ENCODE data around the gene IGLL5. TPM values are rescaled to one million over a fixed set of nuclear protein-coding genes. Genes with fewer than 3 reads are reported as not detected.

The IGLL5 gene
- total and polyA plus RNA-seq, 2 donors = 0.69 to 1.6 TPM

GRCh38 chr22:22884010-22884887 is 3.4 kb upstream of the IGLL5 start:
- no peaks in the 10 kb centered on the region for H3K36me3 ChIP-seq (ENCODE audit: insufficient read depth)
- no peak for DNase-seq (ENCODE audit: extremely low spot score)
- WGBS = 26% methylated on average over 3 of the region's 3 CpGs

GRCh38 chr22:22884888-22885840 is 2.5 kb upstream of the IGLL5 start:
- Histone ChIP-seq H3K4me3 (ENCODE audit: low read depth, low read length) (no peak overlapping the region), H3K27ac (ENCODE audit: low read depth) (no peak overlapping the region), H3K36me3 (ENCODE audit: insufficient read depth) (no peaks in the 10 kb centered on the region), H3K4me1 (ENCODE audit: insufficient read depth) (no peaks in the 10 kb centered on the region)
- no peak for DNase-seq (ENCODE audit: extremely low spot score)
- 81% methylated on average over 9 of the region's 9 CpGs for WGBS

More at GRCh38 chr22:22884010-22884887, 3.4 kb upstream of the IGLL5 start:
- H3K27ac ChIP-seq (ENCODE audit: low read depth) = no peak overlapping the region
- no peak overlapping the region for H3K4me3 ChIP-seq (ENCODE audit: low read depth, low read length)
- no peaks in the 10 kb centered on the region for H3K4me1 ChIP-seq (ENCODE audit: insufficient read depth)

- H3K4me1 ChIP-seq (ENCODE audit: insufficient read depth) = no peaks in the 10 kb centered on the region
- DNase-seq (ENCODE audit: extremely low spot score) = no peak
- H3K4me3 ChIP-seq (ENCODE audit: low read depth, low read length) = no peak overlapping the region
- 91% methylated on average over 4 of the region's 4 CpGs for WGBS
- no peak overlapping the region for H3K27ac ChIP-seq (ENCODE audit: low read depth)
- H3K36me3 ChIP-seq (ENCODE audit: insufficient read depth) = no peaks in the 10 kb centered on the region
Observed at GRCh38 chr22:22886546-22886945, 1.1 kb upstream of the IGLL5 start.

- Histone ChIP-seq H3K4me1 (ENCODE audit: insufficient read depth) (no peaks in the 10 kb centered on the region), H3K36me3 (ENCODE audit: insufficient read depth) (no peaks in the 10 kb centered on the region), H3K4me3 (ENCODE audit: low read depth, low read length) (no peak overlapping the region), H3K27ac (ENCODE audit: low read depth) (no peak overlapping the region)
- no peak for DNase-seq (ENCODE audit: extremely low spot score)
- WGBS = 66% methylated on average over 13 of the region's 13 CpGs
Observed at GRCh38 chr22:22888571-22889353, 1.1 kb downstream of the IGLL5 start.

GRCh38 chr22:22890085-22890484 is 2.5 kb downstream of the IGLL5 start:
- no peak overlapping the region for H3K4me3 ChIP-seq (ENCODE audit: low read depth, low read length)
- no peak for DNase-seq (ENCODE audit: extremely low spot score)
- no peaks in the 10 kb centered on the region for H3K36me3 ChIP-seq (ENCODE audit: insufficient read depth)
- H3K4me1 ChIP-seq (ENCODE audit: insufficient read depth) = no peaks in the 10 kb centered on the region
- no peak overlapping the region for H3K27ac ChIP-seq (ENCODE audit: low read depth)

- H3K4me3 ChIP-seq (ENCODE audit: low read depth, low read length) = no peak overlapping the region
- 80% methylated on average over 3 of the region's 3 CpGs for WGBS
- no peak for DNase-seq (ENCODE audit: extremely low spot score)
- H3K4me1 ChIP-seq (ENCODE audit: insufficient read depth) = no peaks in the 10 kb centered on the region
- H3K27ac ChIP-seq (ENCODE audit: low read depth) = no peak overlapping the region
- H3K36me3 ChIP-seq (ENCODE audit: insufficient read depth) = no peaks in the 10 kb centered on the region
Observed at GRCh38 chr22:22891139-22891621, 3.6 kb downstream of the IGLL5 start.

GRCh38 chr22:22892096-22893052 is 4.8 kb downstream of the IGLL5 start:
- H3K4me3 ChIP-seq (ENCODE audit: low read depth, low read length) = no peak overlapping the region
- 94% methylated on average over 1 of the region's 1 CpG for WGBS
- no peaks in the 10 kb centered on the region for H3K4me1 ChIP-seq (ENCODE audit: insufficient read depth)
- no peaks in the 10 kb centered on the region for H3K36me3 ChIP-seq (ENCODE audit: insufficient read depth)
- no peak for DNase-seq (ENCODE audit: extremely low spot score)
- no peak overlapping the region for H3K27ac ChIP-seq (ENCODE audit: low read depth)

- Histone ChIP-seq H3K36me3 (ENCODE audit: insufficient read depth) (no peaks in the 10 kb centered on the region), H3K4me1 (ENCODE audit: insufficient read depth) (no peaks in the 10 kb centered on the region), H3K4me3 (ENCODE audit: low read depth, low read length) (no peak overlapping the region), H3K27ac (ENCODE audit: low read depth) (no peak overlapping the region)
- no peak for DNase-seq (ENCODE audit: extremely low spot score)
- 82% methylated on average over 10 of the region's 10 CpGs for WGBS
Observed at GRCh38 chr22:22893077-22893805, 5.6 kb downstream of the IGLL5 start.

GRCh38 chr22:22893891-22894739 is 6.5 kb downstream of the IGLL5 start:
- H3K36me3 ChIP-seq (ENCODE audit: insufficient read depth) = no peaks in the 10 kb centered on the region
- no peak overlapping the region for H3K27ac ChIP-seq (ENCODE audit: low read depth)
- H3K4me1 ChIP-seq (ENCODE audit: insufficient read depth) = no peaks in the 10 kb centered on the region
- 73% methylated on average over 9 of the region's 9 CpGs for WGBS
- no peak overlapping the region for H3K4me3 ChIP-seq (ENCODE audit: low read depth, low read length)
- DNase-seq (ENCODE audit: extremely low spot score) = no peak

- 82% methylated on average over 17 of the region's 17 CpGs for WGBS
- DNase-seq (ENCODE audit: extremely low spot score) = no peak
Observed at GRCh38 chr22:22894740-22895731, 7.4 kb downstream of the IGLL5 start.

More at GRCh38 chr22:22894740-22895731, 7.4 kb downstream of the IGLL5 start:
- H3K4me1 ChIP-seq (ENCODE audit: insufficient read depth) = no peaks in the 10 kb centered on the region
- H3K36me3 ChIP-seq (ENCODE audit: insufficient read depth) = no peaks in the 10 kb centered on the region
- no peak overlapping the region for H3K27ac ChIP-seq (ENCODE audit: low read depth)
- no peak overlapping the region for H3K4me3 ChIP-seq (ENCODE audit: low read depth, low read length)
